Heart left ventricle (tissue), 13 donors: ENCODE data around the gene TOGARAM2.

Experiments
- POLR2A ChIP-seq, 2 donors: fragments of 450-650 bp; IDR thresholded peaks; one replicate each; pipeline ENCODE4 v1.6.1; 2017; ENCODE audit warnings: antibody characterized with exemption in 2 of 2, mild to moderate bottlenecking in 2 of 2, moderate library complexity in 2 of 2
- TF ChIP-seq, protein P1 (sequence below), 12 donors: fragments of 200-600 bp; sonication (generic) in 4 of 12; IDR thresholded peaks; one replicate each; pipeline versions ENCODE4 v1.5.0 to v1.8.0; 2018 to 2022; ENCODE audit warnings: antibody characterized with exemption in 12 of 12, mild to moderate bottlenecking in 5 of 12
- donor health status: ischemic (EF 13 %, LVEDD 7.1; RV severe dilation, severe dysfunction).
- donor health status: DM: no; HTN: yes; CAD: no.
- donor health status: DM: no; HTN: no; CAD: no.
- donor health status: ischemic (EF 25% LVEDD 6.9; RV normal size, moderate dysfunction).
- donor health status: ischemic (EF 25% LVEDD 5.7; RV mildly dilated, moderate dysfunction).
- donor health status: ischemic (EF 35%, LVEDD 5.7; RV mildly dilated, moderate dysfunction).
- donor health status: nonischemic (EF 11% LVEDD 7.7; RV severe dilation, severe dysfunction).
- donor health status: DM: yes; HTN: yes; CAD: no.
- donor health status: PGD.
- donor health status: ischemic (EF 29% LVEDD 5.4; RV normal size, mild dysfunction).
- donor health status: nonischemic (EF 23%, LVEDD 6.1; RV moderate dilation, normal function).

DNA sequence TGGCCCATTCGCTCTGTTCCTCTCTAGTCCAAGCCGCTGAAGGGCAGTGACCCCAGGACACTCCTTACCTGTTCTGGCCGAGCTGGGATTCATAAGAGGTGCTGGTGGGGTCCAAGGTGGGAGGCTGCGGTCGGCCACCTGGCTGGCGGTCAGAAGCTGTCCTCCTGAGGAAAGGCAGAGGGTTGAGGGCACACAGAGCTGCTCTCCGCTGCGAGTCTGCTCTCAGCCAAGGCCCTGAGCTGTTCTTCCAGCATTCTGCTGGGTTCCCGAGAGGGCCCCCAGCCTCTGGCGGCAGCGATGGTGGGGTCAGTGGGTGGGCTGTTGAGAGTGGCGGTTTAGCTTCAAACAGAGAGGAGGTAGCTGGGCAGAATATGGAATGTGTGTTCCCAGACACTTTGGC lies 89.4 kb downstream of the TOGARAM2 start:
- TF ChIP-seq POLR2A (IDR thresholded peaks at IDR 0.05) = no peak
- TF ChIP-seq, protein P1, sequence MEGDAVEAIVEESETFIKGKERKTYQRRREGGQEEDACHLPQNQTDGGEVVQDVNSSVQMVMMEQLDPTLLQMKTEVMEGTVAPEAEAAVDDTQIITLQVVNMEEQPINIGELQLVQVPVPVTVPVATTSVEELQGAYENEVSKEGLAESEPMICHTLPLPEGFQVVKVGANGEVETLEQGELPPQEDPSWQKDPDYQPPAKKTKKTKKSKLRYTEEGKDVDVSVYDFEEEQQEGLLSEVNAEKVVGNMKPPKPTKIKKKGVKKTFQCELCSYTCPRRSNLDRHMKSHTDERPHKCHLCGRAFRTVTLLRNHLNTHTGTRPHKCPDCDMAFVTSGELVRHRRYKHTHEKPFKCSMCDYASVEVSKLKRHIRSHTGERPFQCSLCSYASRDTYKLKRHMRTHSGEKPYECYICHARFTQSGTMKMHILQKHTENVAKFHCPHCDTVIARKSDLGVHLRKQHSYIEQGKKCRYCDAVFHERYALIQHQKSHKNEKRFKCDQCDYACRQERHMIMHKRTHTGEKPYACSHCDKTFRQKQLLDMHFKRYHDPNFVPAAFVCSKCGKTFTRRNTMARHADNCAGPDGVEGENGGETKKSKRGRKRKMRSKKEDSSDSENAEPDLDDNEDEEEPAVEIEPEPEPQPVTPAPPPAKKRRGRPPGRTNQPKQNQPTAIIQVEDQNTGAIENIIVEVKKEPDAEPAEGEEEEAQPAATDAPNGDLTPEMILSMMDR (IDR thresholded peaks at IDR 0.05) = no peak
